Measurements from ENCODE around the gene CNOT1. TPM values are rescaled to one million over a fixed set of nuclear protein-coding genes. Genes with fewer than 3 reads are reported as not detected.

The CNOT1 gene
- total and polyA plus RNA-seq, 4 donors: 34.0 to 131 (median 78.5) TPM

GRCh38 chr16:58615280-58615679 is 14.3 kb downstream of the CNOT1 start:
- H3K4me1 ChIP-seq (ENCODE audit: control insufficient read depth in 4 of 4, insufficient read depth in 4 of 4, low read length in 3 of 4): peaks cover 0 to 7% (median 5%) of the 10 kb centered on the region in 4 donors
- H3K27ac ChIP-seq (ENCODE audit: low read depth in 1 of 2, low read length in 2 of 2): no peak overlapping the region

More at GRCh38 chr16:58615280-58615679, 14.3 kb downstream of the CNOT1 start:
- H3K4me3 ChIP-seq (ENCODE audit: low read depth in 1 of 3, low read length in 3 of 3): no peak overlapping the region
- no peaks in the 10 kb centered on the region for H3K9me3 ChIP-seq (ENCODE audit: control insufficient read depth in 4 of 4, low read length in 3 of 4)
- no peak overlapping the region for H3K9ac ChIP-seq (ENCODE audit: low read depth in 1 of 2, low read length in 2 of 2)
- WGBS: 58% methylated on average over 3 of the region's 3 CpGs
- H3K36me3 ChIP-seq (ENCODE audit: control insufficient read depth in 4 of 4, insufficient read depth in 3 of 4, low read depth in 1 of 4, low read length in 3 of 4): peaks cover 0 to 20% (median 15%) of the 10 kb centered on the region in 4 donors
- H3K27me3 ChIP-seq (ENCODE audit: control insufficient read depth in 4 of 4, insufficient read depth in 4 of 4, low read length in 3 of 4): no peaks in the 10 kb centered on the region
- no peak for DNase-seq (ENCODE audit: low spot score)
- TF ChIP-seq FOXA2 (IDR thresholded peaks at IDR 0.05) (no peak), TAF1 (conservative IDR thresholded peaks at IDR 0.05) (no peak), GABPA (IDR thresholded peaks at IDR 0.05 in 1 of 2, conservative IDR thresholded peaks at IDR 0.05 in 1 of 2) (no peak), HNF4G (IDR thresholded peaks at IDR 0.05) (no peak), YY1 (IDR thresholded peaks at IDR 0.05) (no peak), MAX (IDR thresholded peaks at IDR 0.05) (no peak), FOXA1 (IDR thresholded peaks at IDR 0.05) (no peak), RAD21 (IDR thresholded peaks at IDR 0.05) (no peak), SP1 (IDR thresholded peaks at IDR 0.05) (no peak), ZBTB33 (IDR thresholded peaks at IDR 0.05) (no peak), NR2F2 (IDR thresholded peaks at IDR 0.05) (no peak), REST (IDR thresholded peaks at IDR 0.05) (no peak), HNF4A (conservative IDR thresholded peaks at IDR 0.05) (no peak), RXRA (IDR thresholded peaks at IDR 0.05) (no peak), CTCF (IDR thresholded peaks at IDR 0.05; ENCODE audit: low read depth, low read length, missing input control) (no peak), JUND (IDR thresholded peaks at IDR 0.05) (no peak), EGR1 (IDR thresholded peaks at IDR 0.05; ENCODE audit: low read depth in 2 of 2) (no peak), ATF3 (IDR thresholded peaks at IDR 0.05) (no peak)

All from liver (tissue), 9 donors.